Daoy (cell line): Measurements from ENCODE around the gene UNC45A. TPM values are rescaled to one million over a fixed set of nuclear protein-coding genes. Genes with fewer than 3 reads are reported as not detected.

Source experiments
- DNase-seq: peaks from one replicate; pipeline ENCODE4 v3.0.0-alpha.2; 2015; ENCODE audit warnings: low read depth
- total RNA-seq: library from RNA; depleted of rRNA; stranded (reverse); fragments of >200 nt; shearing (Covaris generic); gene quantifications from 2 replicates; pipeline ENCODE4 v1.2.3, GENCODE V29; 2014; rRNA removed

Gene UNC45A
- total RNA-seq, 1 experiment from 2014 or later, result 57.5 TPM

DNA sequence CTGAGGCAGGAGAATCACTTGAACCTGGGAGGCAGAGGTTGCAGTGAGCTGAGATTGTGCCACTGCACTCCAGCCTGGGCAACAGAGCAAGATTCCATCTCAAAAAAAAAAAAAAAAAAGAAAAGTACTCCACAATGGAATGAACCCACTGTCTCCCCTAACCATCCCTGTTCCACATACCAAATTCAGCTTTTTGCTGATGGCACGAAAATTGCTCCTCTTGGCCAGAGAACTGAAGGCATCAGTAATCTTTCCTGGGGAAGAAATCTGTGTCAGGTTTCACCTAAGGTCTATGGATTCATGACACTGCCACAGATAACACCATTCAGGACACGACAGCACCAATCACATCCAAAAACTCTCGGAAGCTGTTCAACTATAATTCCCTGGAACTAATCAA, 66.1 kb downstream of the UNC45A start:
- no peak for DNase-seq

Other genes starting within 250 kb of the UNC45A start
- gene BLM, start 217.9 kb upstream of the UNC45A start, total RNA-seq, result 23.5 and 24.8 TPM in 2 replicates
- 48.8 and 51.5 TPM in 2 replicates for gene FURIN, start 66.7 kb upstream of the UNC45A start, total RNA-seq
- gene FES, start 50.8 kb upstream of the UNC45A start, total RNA-seq, result 0.36 and 0.46 TPM in 2 replicates
- gene MAN2A2, start 32.0 kb upstream of the UNC45A start, total RNA-seq, result 2.1 and 8.2 TPM in 2 replicates
- gene HDDC3, start 2.7 kb upstream of the UNC45A start, total RNA-seq, result 10.2 and 17.6 TPM in 2 replicates
- 13.6 and 19.8 TPM in 2 replicates for gene RCCD1, start 19.6 kb downstream of the UNC45A start, total RNA-seq
- gene PRC1, start 59.2 kb downstream of the UNC45A start, total RNA-seq, result 357 and 446 TPM in 2 replicates
- gene VPS33B, start 87.3 kb downstream of the UNC45A start, total RNA-seq, result 11.3 and 17.0 TPM in 2 replicates
- 0.15 and 1.1 TPM in 2 replicates for gene SV2B, start 165.0 kb downstream of the UNC45A start, total RNA-seq